HEK293 (cell line): ENCODE data around the gene ITIH5.

Source experiments
- SP2 ChIP-seq: fragments of 450-650 bp; formaldehyde crosslinking; IDR thresholded peaks from 2 replicates; pipeline ENCODE4 v1.5.1; 2016; ENCODE audit warnings: missing biosample characterization, missing genetic modification characterization
- ZFP69B ChIP-seq: fragments of 450-650 bp; formaldehyde crosslinking; IDR thresholded peaks from 2 replicates; pipeline ENCODE4 v1.5.1; 2016; ENCODE audit warnings: missing biosample characterization, missing genetic modification characterization
- ZNF148 ChIP-seq: fragments of 450-650 bp; formaldehyde crosslinking; IDR thresholded peaks from 2 replicates; pipeline ENCODE4 v1.5.0; 2017; ENCODE audit warnings: missing biosample characterization, missing genetic modification characterization, borderline replicate concordance
- TF ChIP-seq, protein P1 (sequence below): fragments of 450-650 bp; formaldehyde crosslinking; IDR thresholded peaks from 2 replicates; pipeline ENCODE4 v1.5.1; 2016; ENCODE audit warnings: missing biosample characterization, missing genetic modification characterization
- TF ChIP-seq, protein P2 (sequence below): fragments of 450-650 bp; IDR thresholded peaks from 2 replicates; pipeline ENCODE4 v1.5.1; 2018; ENCODE audit warnings: missing biosample characterization, missing genetic modification characterization

ITIH5 gene

DNA sequence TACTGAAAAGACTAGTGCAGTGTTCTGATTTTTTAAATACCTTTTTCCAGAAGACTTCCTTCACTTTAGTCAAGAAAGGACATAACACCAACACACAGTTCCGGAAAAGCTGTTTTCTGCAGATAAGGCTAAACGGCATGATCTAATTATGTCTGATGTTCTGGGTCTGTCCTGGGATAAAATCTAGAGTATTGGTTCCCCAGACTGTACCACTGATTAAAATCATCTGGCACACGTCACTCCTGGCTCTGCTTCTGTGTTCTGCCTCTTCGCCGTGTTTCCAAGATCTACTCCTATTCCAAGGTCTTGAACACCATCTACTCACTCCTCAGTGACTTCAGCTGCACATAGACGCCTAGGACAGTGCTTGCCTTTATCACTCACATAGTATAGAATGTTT, 155.2 kb downstream of the ITIH5 start (continued):
- TF ChIP-seq, protein P1, sequence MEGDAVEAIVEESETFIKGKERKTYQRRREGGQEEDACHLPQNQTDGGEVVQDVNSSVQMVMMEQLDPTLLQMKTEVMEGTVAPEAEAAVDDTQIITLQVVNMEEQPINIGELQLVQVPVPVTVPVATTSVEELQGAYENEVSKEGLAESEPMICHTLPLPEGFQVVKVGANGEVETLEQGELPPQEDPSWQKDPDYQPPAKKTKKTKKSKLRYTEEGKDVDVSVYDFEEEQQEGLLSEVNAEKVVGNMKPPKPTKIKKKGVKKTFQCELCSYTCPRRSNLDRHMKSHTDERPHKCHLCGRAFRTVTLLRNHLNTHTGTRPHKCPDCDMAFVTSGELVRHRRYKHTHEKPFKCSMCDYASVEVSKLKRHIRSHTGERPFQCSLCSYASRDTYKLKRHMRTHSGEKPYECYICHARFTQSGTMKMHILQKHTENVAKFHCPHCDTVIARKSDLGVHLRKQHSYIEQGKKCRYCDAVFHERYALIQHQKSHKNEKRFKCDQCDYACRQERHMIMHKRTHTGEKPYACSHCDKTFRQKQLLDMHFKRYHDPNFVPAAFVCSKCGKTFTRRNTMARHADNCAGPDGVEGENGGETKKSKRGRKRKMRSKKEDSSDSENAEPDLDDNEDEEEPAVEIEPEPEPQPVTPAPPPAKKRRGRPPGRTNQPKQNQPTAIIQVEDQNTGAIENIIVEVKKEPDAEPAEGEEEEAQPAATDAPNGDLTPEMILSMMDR = no peak
- TF ChIP-seq SP2 (tag by site-specific recombination) = no peak
- TF ChIP-seq ZNF148 = no peak
- no peak for TF ChIP-seq ZFP69B
- TF ChIP-seq, protein P2, sequence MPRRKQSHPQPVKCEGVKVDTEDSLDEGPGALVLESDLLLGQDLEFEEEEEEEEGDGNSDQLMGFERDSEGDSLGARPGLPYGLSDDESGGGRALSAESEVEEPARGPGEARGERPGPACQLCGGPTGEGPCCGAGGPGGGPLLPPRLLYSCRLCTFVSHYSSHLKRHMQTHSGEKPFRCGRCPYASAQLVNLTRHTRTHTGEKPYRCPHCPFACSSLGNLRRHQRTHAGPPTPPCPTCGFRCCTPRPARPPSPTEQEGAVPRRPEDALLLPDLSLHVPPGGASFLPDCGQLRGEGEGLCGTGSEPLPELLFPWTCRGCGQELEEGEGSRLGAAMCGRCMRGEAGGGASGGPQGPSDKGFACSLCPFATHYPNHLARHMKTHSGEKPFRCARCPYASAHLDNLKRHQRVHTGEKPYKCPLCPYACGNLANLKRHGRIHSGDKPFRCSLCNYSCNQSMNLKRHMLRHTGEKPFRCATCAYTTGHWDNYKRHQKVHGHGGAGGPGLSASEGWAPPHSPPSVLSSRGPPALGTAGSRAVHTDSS = no peak
